GM18951 (cell line): ENCODE results near the gene PPP2R2C.

Source experiments
- POLR2A ChIP-seq: IDR thresholded peaks from 4 replicates; pipeline ENCODE4 v1.6.1; 2011; ENCODE audit warnings: mild to moderate bottlenecking; ENCODE audit not compliant: insufficient read length, insufficient read depth; ENCODE audit errors: extremely low read depth
- in situ Hi-C: fragments of 300-500 bp; cut with MboI; formaldehyde crosslinking; loops from one replicate; pipeline ENCODE4 v1.12.0; 2022; ENCODE audit warnings: low sequenced_read_pairs, mixed read lengths, inconsistent platforms; ENCODE audit not compliant: unreplicated experiment

Gene PPP2R2C

DNA sequence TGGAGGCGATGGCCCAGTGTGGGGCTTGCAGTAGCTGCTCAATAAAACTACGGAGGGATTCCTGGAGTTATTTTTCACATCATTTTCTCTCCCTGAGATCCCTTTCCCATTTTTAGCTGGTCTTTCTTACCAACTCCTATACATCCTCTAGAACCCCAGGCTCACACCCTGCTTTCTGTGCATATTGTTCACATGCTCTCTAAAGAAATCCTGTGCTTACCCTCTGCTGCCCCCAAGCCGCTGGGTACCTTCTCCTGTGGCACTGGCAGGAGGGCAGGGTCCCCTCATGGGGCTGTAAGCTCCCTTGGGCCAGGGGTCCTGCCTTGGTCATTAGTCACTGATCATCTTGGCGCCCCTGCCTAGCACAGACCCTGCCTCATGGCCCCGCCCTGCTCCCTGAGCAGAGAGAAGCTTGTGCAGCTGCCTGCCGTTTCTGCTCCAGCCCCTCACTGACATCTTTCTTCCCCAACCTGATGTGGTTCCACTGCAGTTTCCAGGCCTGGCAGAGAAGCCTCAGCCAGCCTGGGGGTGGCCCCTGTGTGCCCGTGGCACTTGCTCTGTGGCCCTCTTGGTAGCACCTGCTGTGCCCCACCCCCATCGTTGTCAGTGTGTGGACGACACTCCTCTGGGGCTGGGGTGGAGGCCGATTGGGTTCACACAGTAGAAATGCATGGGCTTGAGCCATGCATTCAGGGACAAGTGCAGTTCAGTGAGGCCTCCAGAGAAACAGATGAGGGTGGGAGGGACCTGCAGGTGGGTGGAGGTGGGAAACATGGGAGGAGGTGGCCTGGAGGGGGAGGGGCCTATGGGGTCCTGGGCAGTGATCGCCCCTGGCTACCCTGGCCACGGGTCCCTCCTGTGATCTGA, 133.2 kb downstream of the PPP2R2C start:
- in situ Hi-C loops, result no loop called here
- no peak for TF ChIP-seq POLR2A

DNA sequence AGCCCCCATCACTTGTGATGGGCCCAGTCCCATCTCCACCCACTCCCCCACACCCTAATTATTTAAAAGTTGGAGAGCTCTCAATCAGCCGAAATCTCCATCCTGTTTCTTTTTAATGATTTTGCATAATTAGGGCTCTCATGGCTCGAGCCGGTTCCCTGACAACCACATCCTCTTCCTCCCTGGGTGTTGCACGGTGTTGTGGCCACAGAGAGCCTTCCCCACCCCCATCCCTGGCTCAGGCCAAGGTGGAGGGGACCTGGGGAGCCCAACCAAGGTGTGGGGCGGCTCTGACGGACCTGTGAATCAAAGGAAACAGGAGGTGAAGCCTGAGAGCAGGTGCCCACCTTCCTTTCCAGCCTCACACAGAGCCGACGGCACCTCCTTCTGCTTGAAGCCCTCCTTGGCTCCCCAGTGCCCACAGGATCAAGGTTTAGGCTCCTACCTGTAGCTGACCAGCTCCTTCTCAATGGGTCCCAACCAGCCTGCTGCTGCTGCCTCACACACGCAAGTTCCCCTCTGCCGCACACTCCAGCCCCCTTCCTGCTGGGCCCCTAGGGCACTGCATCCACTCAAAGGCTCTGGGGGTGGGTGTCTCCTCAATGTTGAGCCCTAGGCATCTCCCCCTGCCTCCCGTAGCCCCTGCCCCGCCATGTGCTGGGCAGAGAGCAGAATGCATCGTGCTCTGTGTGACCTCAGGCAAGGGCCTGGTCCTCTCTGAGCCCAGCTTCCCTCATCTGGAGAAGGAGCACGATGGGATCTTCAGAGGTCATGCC, 134.1 kb downstream of the PPP2R2C start:
- in situ Hi-C loops, result no loop called here
- TF ChIP-seq POLR2A, result no peak

DNA sequence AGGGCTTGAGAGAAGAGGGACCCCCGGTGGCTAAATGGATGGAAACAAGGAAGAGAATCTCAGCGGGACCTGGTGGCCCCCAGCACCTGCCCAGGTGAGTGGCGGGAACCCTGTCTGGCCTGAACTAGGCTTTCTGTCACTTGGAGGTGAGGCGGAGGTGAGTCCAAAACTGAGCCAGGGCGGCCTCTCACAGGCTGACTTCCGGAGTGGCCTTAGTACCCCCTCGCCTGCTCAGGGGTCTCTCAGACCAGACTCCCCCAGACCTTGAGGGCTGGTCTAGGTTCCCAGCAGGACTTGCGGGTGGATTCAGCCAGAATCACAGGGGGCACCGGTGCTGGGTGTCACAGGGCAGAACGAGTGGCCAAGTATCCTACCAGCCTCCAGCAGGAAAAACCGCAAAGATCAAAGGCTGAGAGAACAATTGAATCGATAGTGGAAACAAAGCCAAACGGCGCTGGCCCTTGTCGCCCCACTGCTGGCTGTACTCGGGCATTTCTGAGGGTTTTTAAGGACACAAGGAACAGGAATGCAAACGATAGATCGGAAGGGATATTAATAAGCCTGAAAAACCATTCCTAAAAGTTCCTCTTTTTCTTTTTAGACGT, 135.0 kb downstream of the PPP2R2C start:
- in situ Hi-C loops, result no loop called here
- no peak for TF ChIP-seq POLR2A

DNA sequence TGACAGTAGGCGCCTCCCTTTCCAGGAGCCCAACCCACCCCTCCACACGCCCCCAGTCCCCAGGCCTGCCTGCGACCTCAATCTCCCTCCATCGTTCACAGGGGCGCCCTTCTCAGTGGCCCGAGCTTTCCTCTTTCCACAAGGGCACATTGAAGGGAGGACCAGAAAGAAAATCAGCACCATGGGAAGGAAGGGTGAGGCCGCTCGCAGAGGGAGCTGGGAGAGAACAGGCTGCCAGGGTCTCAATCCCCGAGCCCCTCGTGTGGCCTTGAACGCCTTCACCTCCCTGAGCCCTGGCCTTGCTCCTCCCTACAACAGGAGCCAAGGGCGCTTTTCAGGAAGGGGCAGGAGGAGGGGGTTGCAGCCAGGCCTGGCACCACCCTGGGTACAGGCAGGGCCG, 136.2 kb downstream of the PPP2R2C start:
- no peak for TF ChIP-seq POLR2A

DNA sequence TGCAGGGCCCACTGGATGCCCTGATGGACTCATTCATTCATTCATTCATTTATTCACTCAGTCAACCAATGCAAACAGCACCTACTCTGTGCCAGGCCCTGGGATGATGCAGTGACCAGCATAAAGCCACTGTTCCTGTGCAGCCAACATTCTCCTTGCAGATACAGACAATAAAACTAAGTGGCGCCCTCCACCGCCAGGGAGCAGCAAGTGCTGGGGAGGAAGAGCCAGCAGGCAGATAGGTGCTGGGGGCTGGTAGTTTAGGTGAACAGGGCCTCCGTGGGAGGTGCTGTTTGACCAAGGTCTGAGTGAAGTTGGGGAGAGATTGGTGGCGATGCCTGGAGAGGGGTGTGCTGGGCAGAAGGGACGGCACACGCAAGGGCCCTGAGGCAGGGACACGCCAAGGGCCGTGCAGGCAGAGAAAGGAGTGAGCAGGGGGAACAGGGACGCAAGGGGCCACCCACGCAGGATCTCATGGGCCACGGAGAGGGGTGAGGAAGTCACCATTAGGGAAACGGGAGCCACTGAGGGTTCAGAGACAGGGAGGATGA, 137.3 kb downstream of the PPP2R2C start:
- in situ Hi-C loops, result no loop called here
- no peak for TF ChIP-seq POLR2A

More for the DNA sequence above, 136.2 kb downstream of the PPP2R2C start:
- in situ Hi-C loops, result no loop called here

DNA sequence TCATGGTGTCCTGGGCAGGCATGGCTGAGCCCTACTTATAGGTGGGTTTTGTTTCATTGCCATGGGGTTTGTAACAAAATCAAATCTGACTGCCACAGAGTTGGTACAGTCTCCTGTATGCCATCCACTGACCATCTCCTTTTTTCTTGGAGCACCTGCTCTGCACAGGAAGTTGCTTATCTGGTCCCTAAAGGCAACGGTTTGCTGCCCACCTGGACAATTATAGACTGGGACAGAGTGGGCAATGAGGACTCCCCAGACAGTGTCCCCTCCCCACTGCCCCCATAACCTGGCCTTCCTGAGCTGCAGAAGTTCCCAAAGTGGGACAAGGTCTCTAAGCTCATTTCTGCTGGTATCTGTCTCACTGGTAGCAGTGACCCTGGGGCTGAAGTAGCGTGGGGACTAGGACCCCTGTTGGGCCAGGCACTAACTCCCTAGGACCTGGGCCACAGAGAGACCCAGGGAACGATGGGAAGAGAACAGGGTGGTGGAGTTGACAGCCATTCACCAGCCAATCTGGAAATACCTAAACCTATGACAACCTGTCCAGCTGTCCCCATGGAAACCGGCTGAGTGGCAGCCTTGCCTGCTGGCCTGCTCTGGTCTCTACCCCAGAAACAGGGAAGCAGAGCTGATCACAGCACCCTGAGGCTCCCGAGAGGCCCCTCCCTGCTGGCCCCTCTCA, 138.1 kb downstream of the PPP2R2C start:
- in situ Hi-C loops, result no loop called here
- no peak for TF ChIP-seq POLR2A

DNA sequence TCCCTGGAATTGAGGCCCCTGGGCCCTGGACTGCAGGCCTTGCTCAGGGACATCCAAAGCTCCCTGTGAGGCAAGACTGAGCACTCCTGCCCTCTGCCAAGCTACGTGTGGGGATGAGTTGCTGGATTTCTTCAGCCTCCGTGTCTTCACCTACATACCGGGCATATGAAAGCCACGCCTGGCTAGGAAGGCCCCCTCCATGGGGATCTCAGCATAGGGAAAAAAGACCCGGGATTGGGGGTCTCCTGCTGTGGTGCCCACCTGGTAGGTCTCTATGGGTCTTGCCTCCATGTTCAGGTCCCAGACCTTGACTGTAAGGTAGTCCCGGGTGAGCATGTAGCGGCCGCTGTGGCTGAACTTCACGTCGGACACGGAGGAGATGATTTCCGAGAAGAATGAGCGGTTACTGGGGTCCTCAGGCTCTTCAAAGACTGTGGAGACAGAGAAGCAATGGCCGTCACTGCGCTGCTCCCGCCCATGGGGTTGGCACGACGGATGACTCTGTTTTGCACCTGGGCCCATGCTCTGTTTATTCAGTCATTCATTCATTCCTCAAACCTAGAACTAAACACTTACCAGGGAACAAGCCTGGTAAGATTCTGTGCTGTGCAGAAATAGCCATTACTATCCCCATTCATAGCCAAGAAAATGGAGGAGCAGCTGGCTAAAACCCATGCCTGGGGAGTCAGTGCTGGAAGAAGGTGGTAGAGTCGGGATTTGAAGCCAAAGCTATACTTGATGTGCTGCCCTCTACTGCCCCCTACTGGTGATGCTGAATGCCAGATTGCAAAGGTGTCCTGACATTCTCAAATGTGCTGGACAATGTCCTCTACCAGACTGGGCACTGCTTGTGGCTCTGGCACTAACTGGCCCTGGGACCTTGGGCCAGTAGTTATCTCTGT, 138.9 kb downstream of the PPP2R2C start:
- TF ChIP-seq POLR2A, result no peak
- in situ Hi-C loops, result no loop called here

DNA sequence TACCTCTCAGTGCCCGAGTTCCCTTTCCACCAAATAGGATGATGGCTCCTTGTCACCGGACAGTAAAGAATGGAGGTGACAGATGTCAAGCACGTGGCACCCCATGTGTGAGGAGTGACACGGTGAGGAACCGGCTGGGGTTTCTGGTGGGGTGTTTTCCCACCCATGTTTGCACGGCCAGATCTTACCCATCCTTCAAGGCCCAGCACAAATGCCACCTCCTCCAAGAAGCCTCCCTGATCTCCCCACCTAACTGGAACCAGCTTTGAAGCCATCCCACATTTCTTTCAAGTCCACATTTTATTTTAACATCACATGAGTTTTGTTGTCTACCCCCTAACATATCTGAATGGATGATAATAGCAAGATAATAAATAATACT, 139.8 kb downstream of the PPP2R2C start:
- TF ChIP-seq POLR2A, result no peak

DNA sequence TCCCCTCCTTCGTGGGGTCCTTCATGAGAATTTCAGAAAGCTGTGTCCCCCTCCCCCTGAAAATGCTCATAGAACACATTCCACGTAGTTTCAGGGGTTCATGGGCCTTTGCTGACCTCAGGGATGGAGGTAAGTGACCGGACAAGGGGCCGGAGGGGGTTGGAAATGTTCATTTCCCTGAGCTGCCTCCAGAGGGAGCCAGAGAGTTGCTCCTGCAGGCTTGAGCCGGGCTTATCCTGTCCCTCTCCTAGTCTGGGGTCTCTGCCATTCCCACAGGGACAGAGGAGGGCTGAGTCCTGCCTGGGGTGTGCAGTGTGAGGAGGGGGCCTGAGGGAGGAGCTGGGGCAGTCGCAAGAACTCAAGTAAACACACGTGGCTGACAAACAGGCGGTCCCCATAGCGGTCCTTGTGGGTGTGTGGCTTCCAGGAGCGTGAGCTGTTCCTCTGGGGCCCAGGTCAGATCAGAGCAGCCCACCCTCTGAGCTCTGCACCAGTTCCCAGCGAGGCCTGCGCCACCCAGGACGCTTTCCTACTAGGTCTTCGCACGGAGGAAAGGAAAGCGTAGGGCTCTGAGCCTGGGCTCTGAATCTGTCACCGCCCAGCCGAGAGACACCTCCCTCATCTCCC, 140.3 kb downstream of the PPP2R2C start:
- in situ Hi-C loops, result no loop called here
- TF ChIP-seq POLR2A, result no peak

More for the DNA sequence above, 139.8 kb downstream of the PPP2R2C start:
- in situ Hi-C loops, result no loop called here

DNA sequence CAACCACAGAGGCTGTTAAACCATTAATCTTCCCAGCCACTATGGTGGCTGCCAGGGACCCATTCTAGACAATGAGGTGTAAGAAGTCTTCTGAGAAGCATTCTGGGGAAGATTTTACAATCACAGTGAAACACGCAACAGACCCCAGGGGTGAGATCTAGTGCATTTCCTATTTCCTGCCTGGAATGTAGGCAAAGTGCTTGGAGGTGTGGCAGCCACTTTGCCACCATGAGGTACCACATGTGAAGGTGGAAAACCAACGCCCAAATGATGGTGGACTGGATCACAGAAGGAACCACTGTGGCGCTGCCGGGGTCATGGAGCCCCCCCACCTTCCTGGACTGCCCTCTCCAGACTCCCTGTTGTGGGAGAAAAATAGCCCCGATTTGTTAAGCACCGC, 140.9 kb downstream of the PPP2R2C start:
- in situ Hi-C loops, result no loop called here
- TF ChIP-seq POLR2A, result no peak

DNA sequence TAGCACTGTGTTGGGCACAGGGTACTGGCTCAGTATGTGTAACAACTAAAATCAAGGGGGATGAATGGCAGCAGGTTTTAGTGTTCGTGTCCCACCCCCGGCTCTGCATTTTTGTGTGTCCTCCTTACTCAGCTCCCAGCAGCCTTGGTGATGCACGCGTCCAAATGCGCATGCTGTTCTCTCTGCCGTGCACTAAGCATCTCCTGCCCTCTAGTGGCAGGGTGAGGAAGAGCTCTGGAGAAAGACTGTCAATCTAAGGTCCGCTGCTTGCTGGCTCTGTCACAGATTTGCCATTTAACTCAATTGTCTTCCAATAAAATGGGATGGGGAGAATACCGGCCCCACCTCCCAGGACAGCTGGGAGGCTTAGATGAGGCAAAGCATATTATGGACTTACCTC, 141.4 kb downstream of the PPP2R2C start:
- TF ChIP-seq POLR2A, result no peak
- in situ Hi-C loops, result no loop called here

DNA sequence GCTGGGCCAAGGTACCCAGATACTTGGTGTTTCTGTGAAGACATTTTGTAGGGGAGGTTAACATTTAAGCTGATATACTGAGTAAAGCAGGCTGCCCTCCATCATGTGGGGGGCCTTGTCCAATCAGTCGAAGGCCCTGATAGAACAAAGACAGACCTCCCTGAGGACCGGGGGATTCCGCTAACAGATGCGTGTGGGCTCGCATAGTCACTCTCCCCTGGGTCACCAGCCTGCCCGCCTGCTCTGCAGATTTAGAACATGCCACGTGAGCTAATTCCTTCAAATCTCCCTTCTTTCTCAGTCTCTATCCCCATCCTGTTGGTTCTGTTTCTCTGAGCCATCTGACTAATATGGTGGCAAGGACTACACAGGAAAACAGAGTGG, 142.0 kb downstream of the PPP2R2C start:
- in situ Hi-C loops, result no loop called here
- TF ChIP-seq POLR2A, result no peak
